ENCODE measurements around the gene GPN2. TPM values are rescaled to one million over a fixed set of nuclear protein-coding genes. Genes with fewer than 3 reads are reported as not detected.

The GPN2 gene
- 10 to 100 TPM; 32.4 to 36.2 TPM for total RNA-seq

GRCh38 chr1:26889551-26890466 lies at the start of gene GPN2:
TSS of gene GPN2 (minus strand) at chr1:26890283. CDS start at chr1:26890096, 187 bp downstream.
- intact Hi-C loops (cut with DNase I) = no loop called here

GRCh38 chr1:26938659-26939025 lies 48.6 kb upstream of the GPN2 start:
- Histone ChIP-seq H3K9me3 (no peaks in the 10 kb centered on the region), H3K4me3 (no peak overlapping the region), H3K9ac (ENCODE audit: low read depth in 2 of 2, low read length in 2 of 2) (no peak overlapping the region), H3K36me3 (peaks cover 15% of the 10 kb centered on the region), H3K27ac (no peak overlapping the region), H3K4me1 (no peaks in the 10 kb centered on the region), H3K27me3 (no peaks in the 10 kb centered on the region)
- DNase-seq = no peak
- intact Hi-C loops (cut with DNase I) = no loop called here
- TF ChIP-seq CTCF (IDR thresholded peaks at IDR 0.05) = no peak

More at GRCh38 chr1:26889551-26890466, at the start of gene GPN2:
- Histone ChIP-seq H3K27ac (peak within 1 kb of the TSS; percentile 92), H3K4me3 (peak within 1 kb of the TSS; percentile 98), H3K36me3 (peaks cover 24% of the 10 kb centered on the region), H3K9me3 (no peaks in the 10 kb centered on the region), H3K27me3 (no peaks in the 10 kb centered on the region), H3K4me1 (peaks cover 8% of the 10 kb centered on the region), H3K9ac (ENCODE audit: low read depth in 2 of 2, low read length in 2 of 2) (peak within 1 kb of the TSS; percentile 96 to 97)
- DNase-seq = peak; percentile 88
- TF ChIP-seq CTCF (IDR thresholded peaks at IDR 0.05) = no peak

- Histone ChIP-seq H3K9me3 (no peaks in the 10 kb centered on the region), H3K4me3 (no peak overlapping the region), H3K36me3 (peaks cover 10% of the 10 kb centered on the region), H3K27ac (no peak overlapping the region), H3K27me3 (no peaks in the 10 kb centered on the region), H3K4me1 (no peaks in the 10 kb centered on the region), H3K9ac (ENCODE audit: low read depth in 2 of 2, low read length in 2 of 2) (no peak overlapping the region)
- TF ChIP-seq CTCF (IDR thresholded peaks at IDR 0.05) = no peak
- intact Hi-C loops (cut with DNase I) = no loop called here
- DNase-seq = no peak
These were observed 48.0 kb upstream of the GPN2 start for GRCh38 chr1:26938004-26938658.

GRCh38 chr1:26936823-26937222 lies 46.7 kb upstream of the GPN2 start:
- Histone ChIP-seq H3K27me3 (no peaks in the 10 kb centered on the region), H3K4me3 (no peak overlapping the region), H3K9me3 (no peaks in the 10 kb centered on the region), H3K4me1 (no peaks in the 10 kb centered on the region), H3K36me3 (no peaks in the 10 kb centered on the region), H3K27ac (no peak overlapping the region), H3K9ac (ENCODE audit: low read depth in 2 of 2, low read length in 2 of 2) (no peak overlapping the region)
- no peak for DNase-seq
- intact Hi-C loops (cut with DNase I) = no loop called here
- no peak for TF ChIP-seq CTCF (IDR thresholded peaks at IDR 0.05)

- Histone ChIP-seq H3K9me3 (no peaks in the 10 kb centered on the region), H3K27me3 (no peaks in the 10 kb centered on the region), H3K27ac (no peak overlapping the region), H3K9ac (ENCODE audit: low read depth in 2 of 2, low read length in 2 of 2) (no peak overlapping the region), H3K36me3 (no peaks in the 10 kb centered on the region), H3K4me1 (no peaks in the 10 kb centered on the region), H3K4me3 (no peak overlapping the region)
- no peak for TF ChIP-seq CTCF (IDR thresholded peaks at IDR 0.05)
- intact Hi-C loops (cut with DNase I) = no loop called here
- DNase-seq = no peak
These were observed 42.4 kb upstream of the GPN2 start for GRCh38 chr1:26932531-26932930.

All from colonic mucosa (tissue), 4 donors.